Natural killer cell treated with Interleukin-12 subunit alpha and Interleukin-12 subunit beta and Interleukin-15 and Interleukin-18, amount 100 ng/mL, for 72 hours (primary cell): ENCODE results near the gene PSME3IP1. TPM values are rescaled to one million over a fixed set of nuclear protein-coding genes. Genes with fewer than 3 reads are reported as not detected.
A peak's percentile ranks its signal among the peaks of the same experiment; 100 is the strongest.

Source experiments
- ATAC-seq, 2 donors: fragments of 150-1000 bp; cut with Tn5 transposase in 1 of 2; sonication (Bioruptor Pico), chemical (Tn5 transposase) in 1 of 2; 2 replicates each; pipeline ENCODE4 v1.10.0; 2021
- DNase-seq: peaks from one replicate; pipeline ENCODE4 v3.0.0; 2022; ENCODE audit warnings: low spot score
- H3K27ac Mint-ChIP-seq, 2 donors: 1 replicate in 1 of 2; 2 replicates in 1 of 2; pipeline ENCODE4 v1.8.0; 2022; ENCODE audit warnings: mixed read lengths in 2 of 2, mild to moderate bottlenecking in 1 of 2, moderate library complexity in 1 of 2
- H3K27me3 Mint-ChIP-seq, 2 donors: 1 replicate in 1 of 2; 2 replicates in 1 of 2; pipeline ENCODE4 v1.8.0; 2022; ENCODE audit warnings: mixed read lengths in 2 of 2
- H3K36me3 Mint-ChIP-seq: one replicate; pipeline ENCODE4 v1.8.0; 2022; ENCODE audit warnings: mixed read lengths
- H3K4me1 Mint-ChIP-seq, 2 donors: 1 replicate in 1 of 2; 2 replicates in 1 of 2; pipeline ENCODE4 v1.8.0; 2022; ENCODE audit warnings: low read depth in 2 of 2, mixed read lengths in 2 of 2, mild to moderate bottlenecking in 1 of 2
- H3K4me3 Mint-ChIP-seq: one replicate; pipeline ENCODE4 v1.8.0; 2022; ENCODE audit warnings: mixed read lengths
- H3K9me3 Mint-ChIP-seq: 2 replicates; pipeline ENCODE4 v1.8.0; 2022; ENCODE audit warnings: mixed read lengths
- total RNA-seq, 2 donors: library from RNA; stranded (reverse); gene quantifications; one replicate each; pipeline ENCODE4 v1.2.3, GENCODE V29; 2022

Gene PSME3IP1
- total RNA-seq, 2 donors from 2014 or later: 117 to 121 TPM

DNA sequence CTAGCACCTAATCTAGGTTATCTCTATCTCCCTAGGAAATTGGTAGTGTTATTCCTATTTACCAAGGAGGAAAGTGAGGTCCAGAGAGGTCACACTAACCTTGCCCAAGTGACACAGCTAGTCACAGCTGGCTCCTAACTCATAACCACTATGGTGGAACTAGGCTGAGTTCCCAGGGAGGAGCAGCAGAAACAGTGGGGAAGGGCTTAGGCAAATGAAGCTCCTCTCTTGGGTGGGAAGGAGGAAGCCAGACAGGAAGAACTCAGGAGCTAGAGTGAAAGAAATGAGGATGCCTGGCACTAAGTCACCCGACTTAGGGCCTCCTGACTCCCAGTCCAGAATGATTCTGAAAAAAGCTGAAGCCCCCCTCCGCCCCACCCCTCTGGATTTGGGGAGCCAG, 34.5 kb downstream of the PSME3IP1 start:
- ATAC-seq (no peak), DNase-seq (no peak)
- no peak overlapping the region for H3K4me3 Mint-ChIP-seq
- no peaks in the 10 kb centered on the region for H3K27me3 Mint-ChIP-seq
- no peak overlapping the region for H3K27ac Mint-ChIP-seq
- peaks cover 5 to 10% of the 10 kb centered on the region in 2 donors for H3K4me1 Mint-ChIP-seq
- no peaks in the 10 kb centered on the region for H3K9me3 Mint-ChIP-seq
- H3K36me3 Mint-ChIP-seq: peaks cover 18% of the 10 kb centered on the region

DNA sequence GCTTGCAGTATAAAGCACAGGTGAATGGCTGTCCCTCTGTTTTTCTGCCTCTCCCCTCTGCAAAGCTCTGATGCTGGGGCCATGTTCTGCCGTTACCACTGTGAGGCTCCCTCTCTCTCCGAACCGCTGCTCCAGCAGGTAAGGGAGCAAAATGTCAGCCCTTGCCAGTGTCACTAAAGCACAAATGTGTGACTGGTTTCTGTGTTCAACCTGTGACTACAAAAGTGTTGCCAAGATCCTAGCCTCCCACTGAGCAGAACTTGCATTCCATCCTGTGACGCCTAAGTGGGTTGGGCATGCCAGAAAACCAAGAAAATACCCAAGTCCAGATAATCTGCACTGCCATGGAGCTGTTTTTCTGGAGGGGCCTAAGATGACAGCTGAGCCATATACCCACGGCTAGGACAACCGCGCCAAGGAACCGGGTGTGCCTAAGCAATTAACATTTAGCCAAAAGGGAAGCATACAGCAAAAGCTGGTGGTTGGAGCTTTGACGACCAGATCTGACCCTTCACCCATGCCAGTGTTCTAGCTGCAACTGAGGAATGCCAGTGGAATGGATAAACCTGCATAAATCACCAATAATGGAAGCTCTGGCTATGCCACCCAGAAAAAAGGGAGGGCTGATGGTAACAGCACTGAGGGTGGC, 35.0 kb downstream of the PSME3IP1 start:
- Mint-ChIP-seq H3K27me3 (no peaks in the 10 kb centered on the region), H3K36me3 (peaks cover 13% of the 10 kb centered on the region), H3K9me3 (no peaks in the 10 kb centered on the region), H3K4me3 (no peak overlapping the region), H3K27ac (no peak overlapping the region), H3K4me1 (peaks cover 5 to 9% of the 10 kb centered on the region in 2 donors)
- ATAC-seq (no peak), DNase-seq (no peak)

DNA sequence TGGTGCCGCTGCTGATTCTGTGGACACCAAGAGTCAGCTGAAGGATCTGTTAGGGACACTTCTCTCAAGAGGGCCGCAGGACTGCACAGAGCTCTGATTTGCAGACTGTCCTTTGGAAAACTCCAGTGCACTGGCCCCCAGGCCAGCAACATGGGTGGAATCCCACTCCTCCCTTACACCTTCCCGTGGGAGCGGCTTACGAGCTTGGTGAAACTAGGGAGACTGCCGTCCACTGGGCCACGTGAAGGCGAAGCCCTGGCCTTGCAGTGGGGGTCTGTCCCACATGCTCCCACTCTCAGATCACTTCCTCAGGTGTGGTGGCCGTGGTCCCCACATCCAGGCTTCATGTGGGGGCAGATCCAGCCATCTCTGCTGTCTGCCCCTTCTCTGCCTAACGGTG, 36.4 kb downstream of the PSME3IP1 start:
- Mint-ChIP-seq H3K9me3 (no peaks in the 10 kb centered on the region), H3K36me3 (peaks cover 12% of the 10 kb centered on the region), H3K27ac (no peak overlapping the region), H3K27me3 (no peaks in the 10 kb centered on the region), H3K4me1 (peaks cover 5 to 7% of the 10 kb centered on the region in 2 donors), H3K4me3 (no peak overlapping the region)
- DNase-seq (no peak), ATAC-seq (no peak)

DNA sequence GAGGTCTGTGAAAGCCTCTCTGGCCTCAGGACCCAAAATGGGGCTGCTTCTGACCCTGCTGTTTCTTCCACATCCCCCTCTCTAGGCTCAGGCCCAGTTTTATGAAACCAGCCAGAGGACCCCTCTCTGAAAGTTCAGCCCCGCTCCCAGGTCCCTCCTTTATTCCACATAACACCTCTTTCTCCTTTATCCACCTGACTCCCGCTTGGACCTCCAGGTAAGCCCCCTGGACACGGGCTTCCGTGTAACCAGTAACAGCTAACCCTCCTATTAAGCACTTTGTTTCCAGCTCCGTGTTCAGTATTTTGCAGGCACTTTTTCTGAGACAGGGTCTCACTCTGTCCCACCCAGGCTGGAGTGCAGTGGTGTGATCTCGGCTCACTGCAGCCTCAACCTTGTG, 37.4 kb downstream of the PSME3IP1 start:
- no peak for DNase-seq
- Mint-ChIP-seq H3K36me3 (peaks cover 4% of the 10 kb centered on the region), H3K4me1 (peaks cover 5 to 7% of the 10 kb centered on the region in 2 donors), H3K27me3 (no peaks in the 10 kb centered on the region), H3K9me3 (no peaks in the 10 kb centered on the region), H3K4me3 (no peak overlapping the region), H3K27ac (no peak overlapping the region)
- ATAC-seq: no peak

DNA sequence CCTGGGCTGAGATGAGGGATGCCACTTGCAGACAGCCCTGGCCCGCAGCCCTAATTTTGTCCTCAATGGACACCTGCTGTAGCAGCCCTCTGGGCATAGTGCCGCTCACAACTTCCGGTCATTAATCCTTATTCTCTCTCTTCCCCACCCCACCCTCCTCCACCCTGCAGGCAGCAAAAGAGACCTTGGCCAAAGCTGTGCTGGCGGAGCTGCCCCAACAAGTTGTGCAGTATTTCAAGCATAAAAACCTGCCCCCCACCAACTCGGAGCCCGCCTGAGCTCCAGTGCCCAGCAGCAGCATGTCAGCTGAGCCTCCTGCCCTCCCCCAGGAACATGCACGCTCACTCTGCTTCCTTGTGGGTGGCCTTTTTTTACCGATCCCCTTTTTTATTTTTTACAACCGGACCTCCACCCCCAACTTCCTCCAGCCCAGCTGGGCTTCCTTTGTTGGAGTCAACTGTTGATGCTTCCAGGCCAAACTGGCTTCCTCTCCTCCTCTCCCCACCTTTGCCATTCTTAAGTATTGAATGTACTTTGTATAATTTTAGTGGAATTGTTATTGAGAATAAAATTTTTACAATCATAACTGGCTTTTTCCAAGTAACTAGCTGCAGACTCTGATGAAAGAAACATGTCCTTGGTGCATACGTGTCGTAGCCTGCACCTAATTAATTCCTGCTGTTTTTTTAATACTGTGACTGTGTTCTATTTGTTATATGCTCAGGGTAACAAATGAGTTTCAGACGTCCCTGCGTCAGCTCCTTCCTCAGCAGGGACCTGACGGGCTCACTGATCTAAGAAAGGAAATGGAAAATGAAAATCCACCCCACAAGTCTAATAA, 38.2 kb downstream of the PSME3IP1 start:
- no peaks in the 10 kb centered on the region for H3K27me3 Mint-ChIP-seq
- no peaks in the 10 kb centered on the region for H3K36me3 Mint-ChIP-seq
- no peaks in the 10 kb centered on the region for H3K9me3 Mint-ChIP-seq
- H3K27ac Mint-ChIP-seq: peak overlapping the region in 1 of 2 donors; percentile 40
- peaks cover 5 to 7% of the 10 kb centered on the region in 2 donors for H3K4me1 Mint-ChIP-seq
- DNase-seq (no peak), ATAC-seq (no peak)
- H3K4me3 Mint-ChIP-seq: no peak overlapping the region

DNA sequence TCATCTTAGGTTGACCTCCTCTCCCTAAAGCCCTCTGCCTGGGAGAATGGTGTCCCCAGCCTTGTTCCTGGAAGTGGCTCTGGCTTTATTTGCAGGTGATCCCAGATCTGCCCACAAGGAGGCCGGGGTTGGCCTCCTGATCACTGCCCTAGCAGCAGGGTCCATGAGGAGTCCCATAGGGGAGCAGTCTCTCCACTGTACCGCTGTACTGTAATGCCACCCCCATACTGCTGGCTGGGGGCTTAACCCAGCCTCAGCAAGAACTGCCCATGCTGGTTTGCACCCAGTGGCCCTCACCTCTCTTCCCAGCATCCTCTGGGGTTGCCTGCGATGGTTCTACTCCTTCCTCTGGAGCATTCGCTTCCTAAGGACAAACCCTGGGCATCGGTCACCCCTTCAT, 39.1 kb downstream of the PSME3IP1 start:
- DNase-seq (no peak), ATAC-seq (no peak)
- H3K4me3 Mint-ChIP-seq: no peak overlapping the region
- peaks cover 9 to 14% of the 10 kb centered on the region in 2 donors for H3K4me1 Mint-ChIP-seq
- H3K9me3 Mint-ChIP-seq: no peaks in the 10 kb centered on the region
- no peak overlapping the region for H3K27ac Mint-ChIP-seq
- no peaks in the 10 kb centered on the region for H3K27me3 Mint-ChIP-seq
- H3K36me3 Mint-ChIP-seq: no peaks in the 10 kb centered on the region

DNA sequence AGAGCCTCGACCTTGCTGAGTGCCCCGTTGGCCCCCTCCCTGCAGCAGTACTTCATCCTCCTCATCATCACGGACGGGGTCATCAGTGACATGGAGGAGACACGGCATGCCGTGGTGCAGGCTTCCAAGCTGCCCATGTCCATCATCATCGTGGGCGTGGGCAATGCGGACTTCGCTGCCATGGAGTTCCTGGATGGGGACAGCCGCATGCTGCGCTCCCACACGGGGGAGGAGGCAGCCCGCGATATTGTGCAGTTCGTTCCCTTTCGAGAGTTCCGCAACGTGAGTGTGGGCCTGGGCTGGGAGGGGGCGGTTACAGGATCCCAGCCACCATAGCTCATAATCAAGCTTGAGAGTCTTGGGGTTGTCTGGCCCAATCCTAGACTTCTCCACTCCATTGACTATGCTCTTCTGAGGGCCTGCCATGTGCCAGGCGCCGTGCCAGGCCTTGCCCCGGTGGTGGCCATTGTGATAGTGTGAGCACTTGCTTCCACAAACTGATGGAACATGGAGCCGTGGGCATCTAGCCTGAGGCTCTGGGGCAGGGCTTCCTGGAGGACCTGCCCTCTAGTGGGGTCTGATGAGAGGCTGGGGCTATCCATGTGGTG, 39.7 kb downstream of the PSME3IP1 start:
- no peak overlapping the region for H3K4me3 Mint-ChIP-seq
- H3K4me1 Mint-ChIP-seq: peaks cover 9 to 15% of the 10 kb centered on the region in 2 donors
- no peaks in the 10 kb centered on the region for H3K9me3 Mint-ChIP-seq
- DNase-seq (no peak), ATAC-seq (no peak)
- no peaks in the 10 kb centered on the region for H3K36me3 Mint-ChIP-seq
- H3K27ac Mint-ChIP-seq: no peak overlapping the region
- H3K27me3 Mint-ChIP-seq: no peaks in the 10 kb centered on the region

DNA sequence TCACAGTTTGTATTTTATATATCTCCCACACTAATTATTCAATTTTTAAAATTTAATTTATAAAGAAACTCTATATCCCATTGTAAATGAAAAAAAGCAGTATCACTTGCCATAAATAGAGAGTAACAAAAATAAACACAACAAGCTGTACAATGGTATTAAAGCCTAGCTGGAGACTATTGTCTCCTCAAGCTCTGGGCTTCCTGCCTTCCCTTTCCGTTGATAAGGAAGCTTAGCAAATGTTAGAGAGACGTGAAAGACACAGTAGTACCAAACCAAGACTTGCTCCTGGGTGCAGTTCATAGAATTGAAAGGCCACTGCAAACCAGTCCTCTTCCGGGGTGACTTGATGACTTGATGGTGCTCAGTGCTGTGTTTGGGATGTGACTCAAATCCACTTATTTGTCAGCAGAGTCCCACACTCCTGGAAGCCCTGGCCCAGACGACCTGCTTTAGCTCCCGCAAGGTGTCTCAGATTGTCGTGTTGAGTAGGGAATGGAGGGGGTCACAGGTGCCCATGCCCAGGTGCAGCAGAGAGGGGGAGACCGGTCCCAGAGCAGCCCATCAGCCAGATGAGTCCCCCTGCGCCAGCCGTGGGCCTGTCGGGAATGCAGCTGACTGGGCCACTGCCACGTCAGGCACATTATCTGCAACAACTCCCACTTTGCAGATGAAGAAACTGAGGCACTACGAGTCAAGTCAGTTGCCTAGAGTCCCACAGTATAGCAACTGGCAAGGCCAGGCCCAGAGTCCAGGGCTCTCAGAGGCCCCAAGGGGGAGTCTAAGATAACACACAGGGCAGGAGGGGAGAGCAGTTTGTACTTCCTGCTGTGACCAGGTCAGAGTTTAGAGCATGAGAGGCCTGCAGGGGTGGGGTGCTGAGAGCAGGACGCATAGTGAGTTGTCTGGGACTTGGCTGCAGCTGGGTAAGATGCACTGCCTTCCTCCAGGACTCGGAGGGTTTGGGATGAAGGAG, 40.5 kb downstream of the PSME3IP1 start:
- ATAC-seq: no peak
- no peak overlapping the region for H3K27ac Mint-ChIP-seq
- no peaks in the 10 kb centered on the region for H3K36me3 Mint-ChIP-seq
- no peak for DNase-seq
- no peaks in the 10 kb centered on the region for H3K27me3 Mint-ChIP-seq
- peaks cover 9 to 17% of the 10 kb centered on the region in 2 donors for H3K4me1 Mint-ChIP-seq
- H3K4me3 Mint-ChIP-seq: no peak overlapping the region
- H3K9me3 Mint-ChIP-seq: no peaks in the 10 kb centered on the region

DNA sequence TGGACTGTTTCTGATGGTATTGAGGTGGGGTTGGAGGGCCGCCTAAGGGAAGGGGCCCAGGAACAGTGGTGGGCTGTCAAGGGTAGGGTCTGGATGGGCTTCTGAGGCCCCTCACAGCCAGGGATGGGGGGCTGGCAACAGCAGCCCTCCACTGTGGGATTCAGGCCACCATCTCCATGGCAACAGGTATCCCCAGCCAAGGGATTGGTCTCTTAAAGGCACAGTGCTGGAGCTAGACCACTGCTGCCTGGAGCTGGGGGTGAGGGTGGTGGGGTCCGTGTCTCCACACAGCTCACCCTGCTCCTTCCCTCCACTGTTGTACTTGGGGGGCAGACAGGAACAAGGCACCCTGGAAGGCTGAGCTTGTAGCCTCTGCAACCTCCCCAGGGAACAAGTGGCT, 41.8 kb downstream of the PSME3IP1 start:
- peaks cover 9 to 17% of the 10 kb centered on the region in 2 donors for H3K4me1 Mint-ChIP-seq

DNA sequence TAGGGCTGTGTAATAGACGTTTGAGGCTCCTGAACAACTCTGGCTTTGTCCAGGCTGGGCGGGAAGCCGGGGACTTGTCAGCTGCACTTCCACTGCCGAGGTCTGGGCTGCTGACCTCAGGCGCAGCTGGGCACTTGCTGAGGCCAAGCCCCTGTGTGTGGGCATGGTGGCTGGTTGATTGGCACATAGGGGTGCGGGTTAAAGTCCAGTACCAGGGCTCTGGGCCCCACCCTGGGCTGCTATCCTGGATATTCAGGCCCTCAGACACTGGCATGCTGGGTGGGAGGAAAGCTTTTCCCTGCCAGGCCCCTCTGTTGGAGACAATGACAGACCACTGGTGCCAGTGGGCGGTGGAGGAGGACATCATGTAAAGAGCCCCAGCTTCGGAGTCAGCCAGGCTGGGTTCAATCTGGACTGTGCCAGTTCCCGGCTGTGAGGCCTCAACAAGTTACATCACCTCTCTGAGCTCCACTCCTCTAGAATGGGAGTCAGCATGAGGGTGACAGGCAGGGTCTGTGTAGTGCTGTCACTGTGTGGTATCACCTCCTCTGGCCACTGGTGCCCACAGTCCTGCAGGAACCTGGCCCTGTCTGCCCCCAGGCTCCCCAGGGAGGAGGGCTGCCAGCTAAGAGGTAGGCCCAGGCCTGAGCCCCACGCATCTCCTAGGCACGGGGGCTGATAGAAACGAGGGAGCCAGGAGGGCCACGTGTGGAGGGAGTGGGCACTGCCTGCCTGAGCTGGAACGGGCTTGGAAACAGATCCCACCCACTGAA, 42.5 kb downstream of the PSME3IP1 start:
- peaks cover 9 to 22% of the 10 kb centered on the region in 2 donors for H3K4me1 Mint-ChIP-seq
- H3K27ac Mint-ChIP-seq: no peak overlapping the region
- H3K27me3 Mint-ChIP-seq: no peaks in the 10 kb centered on the region
- H3K9me3 Mint-ChIP-seq: no peaks in the 10 kb centered on the region
- DNase-seq: no peak
- H3K36me3 Mint-ChIP-seq: no peaks in the 10 kb centered on the region
- ATAC-seq: no peak
- H3K4me3 Mint-ChIP-seq: no peak overlapping the region

More for the DNA sequence above, 41.8 kb downstream of the PSME3IP1 start:
- ATAC-seq (no peak), DNase-seq (no peak)
- Mint-ChIP-seq H3K27ac (no peak overlapping the region), H3K36me3 (no peaks in the 10 kb centered on the region), H3K4me3 (no peak overlapping the region), H3K27me3 (no peaks in the 10 kb centered on the region), H3K9me3 (no peaks in the 10 kb centered on the region)

DNA sequence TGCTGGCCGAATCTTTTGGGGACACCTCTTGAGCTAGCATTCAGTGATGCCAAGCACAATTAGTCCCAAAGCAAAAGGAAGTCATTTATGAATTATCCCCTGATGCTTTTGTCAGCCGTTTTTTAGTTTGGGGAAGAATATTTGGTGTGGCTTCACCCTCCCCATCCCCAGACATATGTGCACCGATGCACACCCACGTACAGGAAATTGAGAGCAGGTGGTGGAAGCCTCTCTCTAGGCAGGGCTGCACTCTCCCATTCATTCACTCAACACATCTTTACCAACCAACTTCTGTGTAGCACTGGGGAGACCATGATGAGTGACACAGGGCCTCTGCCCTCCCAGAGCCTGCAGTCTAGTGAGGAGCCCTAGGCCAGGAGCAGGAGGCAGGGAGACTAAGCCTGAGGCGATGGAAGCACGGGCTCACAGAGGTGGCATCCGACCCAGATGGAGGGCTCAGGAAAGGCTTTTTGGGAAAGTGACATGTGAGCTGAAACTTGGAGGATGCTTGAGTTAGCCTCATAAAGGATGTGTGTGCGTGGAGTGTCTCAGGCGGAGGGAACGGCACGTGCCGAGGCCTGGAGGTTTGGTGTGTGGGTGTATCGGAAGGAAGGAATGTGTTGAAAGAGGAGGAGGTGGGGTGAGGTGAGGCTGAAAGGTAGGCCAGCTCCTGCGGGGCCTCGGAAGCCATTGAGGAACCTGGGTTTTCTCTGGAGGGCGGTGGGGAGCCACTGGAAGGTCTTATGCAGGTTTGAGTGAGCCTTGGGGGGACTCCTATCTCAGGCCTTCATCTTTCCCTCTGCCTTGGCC, 43.8 kb downstream of the PSME3IP1 start:
- Mint-ChIP-seq H3K36me3 (no peaks in the 10 kb centered on the region), H3K4me1 (peaks cover 4 to 23% of the 10 kb centered on the region in 2 donors), H3K27me3 (no peaks in the 10 kb centered on the region), H3K9me3 (no peaks in the 10 kb centered on the region), H3K27ac (no peak overlapping the region), H3K4me3 (no peak overlapping the region)
- DNase-seq: no peak
- ATAC-seq: no peak

DNA sequence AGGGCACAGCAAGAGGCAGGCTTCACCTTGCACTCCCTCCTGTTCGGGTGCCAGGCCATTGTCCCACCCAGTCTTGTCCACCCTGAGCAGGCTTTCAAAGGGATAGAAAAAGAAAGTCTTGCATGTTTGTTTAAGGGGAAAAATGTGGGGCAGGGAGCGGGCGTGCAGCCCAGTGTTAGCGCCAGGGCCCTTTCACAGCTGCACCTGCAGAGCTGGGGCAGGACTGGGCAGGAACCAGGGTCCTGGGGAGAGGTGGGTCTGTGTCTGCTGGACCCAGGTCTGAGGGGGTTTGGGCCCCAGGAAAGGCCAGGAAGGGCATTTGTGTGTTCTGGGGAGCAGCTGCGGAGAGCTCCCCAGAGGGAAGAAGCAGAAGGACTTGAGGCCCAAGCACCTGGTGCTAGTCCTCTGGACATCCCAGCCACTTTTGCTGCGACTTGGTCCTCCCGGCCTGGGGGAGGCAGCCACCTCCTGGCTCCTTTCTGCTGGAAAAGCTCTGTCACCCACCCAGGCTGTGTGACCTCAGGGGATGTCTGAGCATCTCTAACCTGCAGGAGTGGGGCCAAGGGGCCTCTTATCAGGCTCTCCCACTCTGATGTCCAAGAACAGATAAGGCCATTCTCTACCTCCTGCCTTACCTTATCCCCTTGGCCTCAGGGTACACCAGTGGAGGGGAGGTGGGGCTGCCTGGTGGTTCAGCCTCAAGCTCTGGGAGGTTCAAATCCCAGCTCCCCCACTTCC, 44.7 kb downstream of the PSME3IP1 start:
- H3K27ac Mint-ChIP-seq: no peak overlapping the region
- ATAC-seq (no peak), DNase-seq (no peak)
- no peaks in the 10 kb centered on the region for H3K27me3 Mint-ChIP-seq
- H3K4me3 Mint-ChIP-seq: no peak overlapping the region
- H3K9me3 Mint-ChIP-seq: no peaks in the 10 kb centered on the region
- no peaks in the 10 kb centered on the region for H3K36me3 Mint-ChIP-seq
- H3K4me1 Mint-ChIP-seq: peaks cover 4 to 24% of the 10 kb centered on the region in 2 donors
